Left renal pelvis (tissue), 4 donors: ENCODE results near the gene CADM2. TPM values are rescaled to one million over a fixed set of nuclear protein-coding genes. Genes with fewer than 3 reads are reported as not detected.
A peak's percentile ranks its signal among the peaks of the same experiment; 100 is the strongest.
"Not testable (repeated sequence)": the region's sequence is repeated elsewhere in the genome, so short reads cannot be mapped to it uniquely, and the experiment has no call there.

Experiments
- DNase-seq, 4 donors: peaks; one replicate each; pipeline ENCODE4 v3.0.0-alpha.2; 2013; ENCODE audit warnings: low read depth in 4 of 4, low spot score in 3 of 4
- polyA plus RNA-seq, 4 donors: library from polyadenylated mRNA; unstranded; fragments of 120-200 nt; gene quantifications; one replicate each; pipeline ENCODE4 v1.2.1, GENCODE V29; 2013; ENCODE audit not compliant: insufficient read length in 4 of 4

The CADM2 gene
- 1 to 10 TPM in 1 of 4 donors, under 1 TPM in 3; 0.27 to 6.4 (median 0.70) TPM for polyA plus RNA-seq

- peak; percentile 64 to 83 (median 68) for DNase-seq
Observed at GRCh38 chr3:84958495-84959469, at the start of gene CADM2. TSS of gene CADM2 (plus strand) at chr3:84958989.

- DNase-seq = not testable (repeated sequence)
Observed at GRCh38 chr3:84918592-84918991, 40.2 kb upstream of the CADM2 start.

GRCh38 chr3:84922682-84923081 lies 36.1 kb upstream of the CADM2 start:
- DNase-seq = no peak

- DNase-seq = no peak
Observed at GRCh38 chr3:84925571-84925970, 33.2 kb upstream of the CADM2 start.

- no peak for DNase-seq
Observed at GRCh38 chr3:84943379-84943778, 15.4 kb upstream of the CADM2 start.

- DNase-seq = no peak
Observed at GRCh38 chr3:84946240-84946639, 12.5 kb upstream of the CADM2 start.

GRCh38 chr3:84959470-84960271 lies 882 bp downstream of the CADM2 start:
- DNase-seq = no peak

GRCh38 chr3:84960581-84960980 lies 1.8 kb downstream of the CADM2 start:
- no peak for DNase-seq

GRCh38 chr3:84961011-84961410 lies 2.2 kb downstream of the CADM2 start:
- DNase-seq = no peak

- DNase-seq = no peak
Observed at GRCh38 chr3:84961521-84962255, 2.9 kb downstream of the CADM2 start.

- DNase-seq = no peak
Observed at GRCh38 chr3:84962415-84962814, 3.6 kb downstream of the CADM2 start.

- DNase-seq = no peak
Observed at GRCh38 chr3:84963137-84963536, 4.3 kb downstream of the CADM2 start.

- no peak for DNase-seq
Observed at GRCh38 chr3:84965141-84965540, 6.4 kb downstream of the CADM2 start.

- DNase-seq = no peak
Observed at GRCh38 chr3:84967767-84968581, 9.2 kb downstream of the CADM2 start.

- DNase-seq = no peak
Observed at GRCh38 chr3:84968701-84969235, 10.0 kb downstream of the CADM2 start.

GRCh38 chr3:84974347-84974746 lies 15.6 kb downstream of the CADM2 start:
- DNase-seq = no peak

- no peak for DNase-seq
Observed at GRCh38 chr3:84977021-84977420, 18.2 kb downstream of the CADM2 start.

- DNase-seq = no peak
Observed at GRCh38 chr3:84978843-84979242, 20.1 kb downstream of the CADM2 start.

GRCh38 chr3:84980011-84980410 lies 21.2 kb downstream of the CADM2 start:
- no peak for DNase-seq

GRCh38 chr3:84980456-84980855 lies 21.7 kb downstream of the CADM2 start:
- DNase-seq = no peak
